Neural cell (in vitro differentiated cells): ENCODE measurements around the gene TAB3.

Source experiments
- EP300 ChIP-seq: fragments of 450-650 bp; conservative IDR thresholded peaks from 2 replicates; pipeline ENCODE4 v1.6.1; 2014; ENCODE audit warnings: antibody characterized with exemption, mild to moderate bottlenecking, moderate library complexity; ENCODE audit not compliant: poor library complexity, severe bottlenecking
- EZH2 ChIP-seq: fragments of 200-600, 300-800 bp; shearing (Covaris generic), sonication (generic); IDR thresholded peaks from 2 replicates; pipeline ENCODE4 v1.6.1; 2014; ENCODE audit warnings: antibody characterized with exemption, low read length, borderline replicate concordance, mild to moderate bottlenecking; ENCODE audit not compliant: insufficient read depth, poor library complexity, severe bottlenecking
- POLR2AphosphoS5 ChIP-seq: IDR thresholded peaks from 2 replicates; pipeline ENCODE4 v1.6.1; 2012
- SMC3 ChIP-seq: fragments of 450-650 bp; conservative IDR thresholded peaks from 2 replicates; pipeline ENCODE4 v1.6.1; 2014; ENCODE audit warnings: antibody characterized with exemption, mild to moderate bottlenecking, moderate library complexity; ENCODE audit not compliant: poor library complexity
- TF ChIP-seq, protein P1 (sequence below): fragments of 450-650 bp; IDR thresholded peaks from 2 replicates; pipeline ENCODE4 v1.5.1; 2014; ENCODE audit warnings: antibody characterized with exemption, mild to moderate bottlenecking, moderate library complexity; ENCODE audit not compliant: poor library complexity, severe bottlenecking
- TF ChIP-seq, protein P2 (sequence below): IDR thresholded peaks from 2 replicates; pipeline ENCODE4 v1.6.1; 2012; ENCODE audit warnings: borderline replicate concordance

DNA sequence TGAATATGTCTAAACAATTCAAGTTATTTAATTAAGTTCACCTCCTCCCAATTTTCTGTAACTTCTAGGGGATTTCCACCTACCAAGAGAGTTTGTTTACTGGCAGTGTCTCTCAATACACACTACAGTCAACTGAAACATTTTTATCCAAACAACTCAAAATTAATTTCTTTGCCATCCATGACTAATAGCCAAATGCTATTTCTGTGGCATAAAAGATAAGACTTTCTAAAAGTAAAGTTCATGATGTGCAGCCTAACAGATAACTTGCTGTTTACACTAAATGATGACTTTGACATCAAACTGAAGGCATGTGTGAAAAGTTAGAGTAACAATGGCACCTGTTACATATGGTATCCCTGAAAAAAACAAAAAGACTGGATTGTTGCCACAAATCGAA, 7.3 kb downstream of the TAB3 start:
- TF ChIP-seq EP300 (no peak), POLR2AphosphoS5 (no peak), EZH2 (no peak), SMC3 (no peak)
- TF ChIP-seq, protein P1, sequence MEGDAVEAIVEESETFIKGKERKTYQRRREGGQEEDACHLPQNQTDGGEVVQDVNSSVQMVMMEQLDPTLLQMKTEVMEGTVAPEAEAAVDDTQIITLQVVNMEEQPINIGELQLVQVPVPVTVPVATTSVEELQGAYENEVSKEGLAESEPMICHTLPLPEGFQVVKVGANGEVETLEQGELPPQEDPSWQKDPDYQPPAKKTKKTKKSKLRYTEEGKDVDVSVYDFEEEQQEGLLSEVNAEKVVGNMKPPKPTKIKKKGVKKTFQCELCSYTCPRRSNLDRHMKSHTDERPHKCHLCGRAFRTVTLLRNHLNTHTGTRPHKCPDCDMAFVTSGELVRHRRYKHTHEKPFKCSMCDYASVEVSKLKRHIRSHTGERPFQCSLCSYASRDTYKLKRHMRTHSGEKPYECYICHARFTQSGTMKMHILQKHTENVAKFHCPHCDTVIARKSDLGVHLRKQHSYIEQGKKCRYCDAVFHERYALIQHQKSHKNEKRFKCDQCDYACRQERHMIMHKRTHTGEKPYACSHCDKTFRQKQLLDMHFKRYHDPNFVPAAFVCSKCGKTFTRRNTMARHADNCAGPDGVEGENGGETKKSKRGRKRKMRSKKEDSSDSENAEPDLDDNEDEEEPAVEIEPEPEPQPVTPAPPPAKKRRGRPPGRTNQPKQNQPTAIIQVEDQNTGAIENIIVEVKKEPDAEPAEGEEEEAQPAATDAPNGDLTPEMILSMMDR: no peak
- TF ChIP-seq, protein P2, sequence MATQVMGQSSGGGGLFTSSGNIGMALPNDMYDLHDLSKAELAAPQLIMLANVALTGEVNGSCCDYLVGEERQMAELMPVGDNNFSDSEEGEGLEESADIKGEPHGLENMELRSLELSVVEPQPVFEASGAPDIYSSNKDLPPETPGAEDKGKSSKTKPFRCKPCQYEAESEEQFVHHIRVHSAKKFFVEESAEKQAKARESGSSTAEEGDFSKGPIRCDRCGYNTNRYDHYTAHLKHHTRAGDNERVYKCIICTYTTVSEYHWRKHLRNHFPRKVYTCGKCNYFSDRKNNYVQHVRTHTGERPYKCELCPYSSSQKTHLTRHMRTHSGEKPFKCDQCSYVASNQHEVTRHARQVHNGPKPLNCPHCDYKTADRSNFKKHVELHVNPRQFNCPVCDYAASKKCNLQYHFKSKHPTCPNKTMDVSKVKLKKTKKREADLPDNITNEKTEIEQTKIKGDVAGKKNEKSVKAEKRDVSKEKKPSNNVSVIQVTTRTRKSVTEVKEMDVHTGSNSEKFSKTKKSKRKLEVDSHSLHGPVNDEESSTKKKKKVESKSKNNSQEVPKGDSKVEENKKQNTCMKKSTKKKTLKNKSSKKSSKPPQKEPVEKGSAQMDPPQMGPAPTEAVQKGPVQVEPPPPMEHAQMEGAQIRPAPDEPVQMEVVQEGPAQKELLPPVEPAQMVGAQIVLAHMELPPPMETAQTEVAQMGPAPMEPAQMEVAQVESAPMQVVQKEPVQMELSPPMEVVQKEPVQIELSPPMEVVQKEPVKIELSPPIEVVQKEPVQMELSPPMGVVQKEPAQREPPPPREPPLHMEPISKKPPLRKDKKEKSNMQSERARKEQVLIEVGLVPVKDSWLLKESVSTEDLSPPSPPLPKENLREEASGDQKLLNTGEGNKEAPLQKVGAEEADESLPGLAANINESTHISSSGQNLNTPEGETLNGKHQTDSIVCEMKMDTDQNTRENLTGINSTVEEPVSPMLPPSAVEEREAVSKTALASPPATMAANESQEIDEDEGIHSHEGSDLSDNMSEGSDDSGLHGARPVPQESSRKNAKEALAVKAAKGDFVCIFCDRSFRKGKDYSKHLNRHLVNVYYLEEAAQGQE: no peak
